NCI-H526 (cell line): ENCODE measurements around the gene LYRM4.

ENCODE experiments used
- DNase-seq, 2 experiments: peaks; one replicate each; lab custom pipeline; 2025; lab: John Stamatoyannopoulos, UW

LYRM4 gene

GRCh38 chr6:5280920-5281319 lies 20.2 kb upstream of the LYRM4 start:
- DNase-seq, result no peak

DNA sequence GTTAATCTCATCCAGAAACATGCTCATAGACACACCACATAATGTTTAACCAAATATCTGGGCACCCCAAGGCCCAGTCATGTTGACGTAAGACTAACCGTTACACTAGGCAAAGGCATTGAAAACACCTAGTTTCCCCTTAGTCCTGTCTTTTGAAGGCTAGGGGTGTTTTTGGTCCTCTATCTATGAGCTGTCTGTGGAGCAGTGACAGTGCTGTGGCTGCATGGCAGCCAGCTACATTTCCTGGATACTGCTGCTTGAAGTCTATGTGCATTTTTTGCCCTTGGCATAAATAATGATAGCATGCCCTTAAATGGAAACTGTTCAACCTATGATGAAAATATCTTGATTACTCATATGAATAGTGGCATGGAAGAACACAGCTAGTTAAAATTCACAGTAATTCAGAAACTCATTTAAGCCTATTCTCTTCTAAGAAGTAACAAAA lies 19.2 kb upstream of the LYRM4 start:
- DNase-seq, result no peak

- no peak for DNase-seq
These were observed 17.9 kb upstream of the LYRM4 start for GRCh38 chr6:5278565-5279120.

DNA sequence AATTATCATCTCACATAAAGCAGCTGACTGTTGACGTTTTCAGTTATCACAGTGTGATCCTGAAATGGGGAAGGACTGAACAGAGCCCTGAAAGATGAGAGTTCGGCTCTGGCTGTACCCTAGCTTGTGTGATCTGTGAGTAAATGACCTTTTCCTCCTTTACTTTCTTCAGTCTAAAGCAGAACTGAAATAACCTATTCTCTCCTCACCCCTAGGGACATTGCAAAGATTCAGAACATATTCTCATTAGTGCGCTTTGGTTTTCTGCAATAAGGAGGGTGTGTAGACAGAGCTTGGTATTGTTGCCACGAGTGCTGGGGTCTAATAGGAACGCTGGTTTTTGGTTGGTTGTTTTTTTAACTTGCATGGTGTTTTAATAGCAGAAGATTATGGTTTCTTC lies 17.3 kb upstream of the LYRM4 start:
- DNase-seq, result no peak

- DNase-seq, result no peak
These were observed 16.8 kb upstream of the LYRM4 start for GRCh38 chr6:5277589-5277988.

DNA sequence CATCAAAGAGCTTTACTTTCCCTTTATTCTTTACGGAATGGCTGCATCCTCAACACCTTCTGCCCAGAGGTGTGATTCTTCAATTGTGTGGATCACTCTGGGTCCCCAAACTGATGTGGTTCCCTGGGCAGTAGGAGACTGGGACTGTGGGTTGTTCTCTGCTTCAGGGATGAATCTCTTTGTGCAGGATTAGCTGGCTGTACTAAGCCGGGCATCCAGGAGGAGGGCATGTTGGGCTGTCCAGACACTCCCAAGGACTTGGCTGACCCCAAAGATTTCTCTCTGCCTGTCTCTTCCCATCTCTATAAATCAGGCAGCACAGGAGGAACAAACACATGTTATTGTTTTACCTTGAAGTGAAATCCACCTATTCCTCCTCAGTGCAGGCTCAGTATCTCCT lies 15.8 kb upstream of the LYRM4 start:
- DNase-seq, result no peak

GRCh38 chr6:5275497-5275896 lies 14.7 kb upstream of the LYRM4 start:
- DNase-seq, result no peak

GRCh38 chr6:5274231-5274630 lies 13.5 kb upstream of the LYRM4 start:
- no peak for DNase-seq

GRCh38 chr6:5271926-5272325 lies 11.2 kb upstream of the LYRM4 start:
- DNase-seq, result no peak

DNA sequence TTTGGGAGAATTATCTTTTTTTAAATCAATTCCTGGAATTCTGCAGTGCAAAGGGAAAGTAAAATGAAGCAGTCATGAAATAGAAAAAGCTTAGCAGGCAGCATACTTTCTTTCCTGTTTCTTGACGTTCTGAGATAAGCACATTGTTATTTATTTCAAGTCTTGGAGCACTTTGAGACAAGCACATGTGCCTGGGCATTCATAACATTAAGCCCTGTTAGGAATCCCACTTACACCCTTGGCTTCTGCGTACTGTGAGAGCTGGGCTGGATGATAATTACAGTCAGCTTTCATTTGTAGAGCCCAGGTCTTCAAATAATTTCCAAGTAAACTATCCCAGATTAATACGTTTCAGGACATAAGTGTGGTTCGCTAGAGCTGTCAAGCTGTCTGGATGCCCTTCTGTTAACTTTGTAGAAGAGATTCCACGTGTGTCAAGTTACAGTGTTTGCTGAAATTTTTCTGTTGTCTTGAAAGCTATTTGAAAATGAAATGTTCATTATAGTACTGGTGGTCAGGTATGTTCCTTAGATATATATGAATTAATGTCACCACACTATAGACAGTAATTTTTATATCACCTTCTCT lies 9.4 kb upstream of the LYRM4 start:
- no peak for DNase-seq

- no peak for DNase-seq
These were observed 5.7 kb upstream of the LYRM4 start for GRCh38 chr6:5266423-5266822.

DNA sequence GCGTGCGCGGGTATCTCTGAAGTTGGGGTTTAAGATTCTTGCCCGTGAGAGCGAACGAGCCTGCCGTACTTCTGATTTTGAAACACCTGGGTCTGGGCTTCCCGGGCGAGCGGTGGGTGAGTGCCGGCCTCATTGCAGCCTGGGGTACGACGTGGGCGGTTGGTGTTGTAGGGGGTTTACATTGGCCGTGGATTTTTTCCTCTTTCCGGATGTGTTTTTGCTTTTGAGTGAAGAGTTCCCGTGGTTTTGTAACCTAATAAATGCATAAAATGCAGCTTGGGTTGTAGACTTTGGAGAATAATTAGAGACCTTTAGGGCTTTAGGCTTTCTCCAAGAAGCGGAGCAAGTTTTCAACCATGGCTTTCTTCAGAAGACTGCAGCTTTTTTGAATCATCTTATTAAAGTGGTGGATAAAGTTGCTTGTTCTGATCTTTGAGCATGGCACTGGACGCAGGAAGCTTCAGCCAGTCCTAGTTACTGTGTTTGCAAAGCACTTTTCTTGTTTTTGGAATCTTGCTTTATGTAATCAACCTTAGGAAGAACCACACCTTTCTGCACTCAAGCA lies 877 bp upstream of the LYRM4 start:
- no peak for DNase-seq

GRCh38 chr6:5260111-5260620 lies 584 bp downstream of the LYRM4 start:
- peak; percentile 29 to 74 for DNase-seq

GRCh38 chr6:5259428-5259827 lies 1.3 kb downstream of the LYRM4 start:
- DNase-seq, result no peak

DNA sequence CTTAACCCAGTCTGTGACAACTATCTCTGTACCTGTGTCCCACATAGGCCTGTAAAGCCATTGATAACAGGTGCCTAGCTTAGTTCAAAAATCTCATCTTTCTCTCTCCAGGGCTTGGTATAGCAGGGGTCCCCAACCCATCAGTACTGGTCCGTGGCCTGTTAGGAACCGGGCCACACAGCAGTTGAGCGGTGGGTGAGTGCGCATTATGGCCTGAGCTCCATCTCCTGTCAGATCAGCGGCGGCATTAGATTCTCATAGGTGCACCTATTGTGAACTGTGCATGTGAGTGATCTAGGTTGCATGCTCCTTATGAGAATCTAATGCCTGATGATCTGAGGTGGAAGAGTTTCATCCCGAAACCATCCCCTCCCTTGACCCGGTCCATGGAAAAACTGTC lies 3.4 kb downstream of the LYRM4 start:
- DNase-seq, result no peak

DNA sequence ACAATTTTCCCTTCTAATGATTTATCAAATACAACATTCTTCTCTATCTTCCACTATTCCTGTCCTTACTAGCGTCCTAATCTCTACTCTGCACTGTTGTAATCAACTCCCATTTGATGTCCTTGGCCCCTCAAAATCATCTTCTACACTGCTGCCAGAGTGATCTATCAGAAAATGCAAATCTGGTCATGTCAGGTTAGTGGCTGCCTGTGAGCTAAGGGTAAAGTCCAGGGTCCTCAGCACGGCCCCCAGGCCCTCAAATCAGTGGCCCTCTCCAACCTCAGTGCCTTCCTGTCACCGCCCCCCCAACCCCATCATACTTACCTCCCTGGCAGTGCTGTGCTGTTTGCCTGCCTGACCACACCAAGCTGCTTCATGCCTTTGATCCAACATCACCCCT lies 3.8 kb downstream of the LYRM4 start:
- DNase-seq, result no peak

DNA sequence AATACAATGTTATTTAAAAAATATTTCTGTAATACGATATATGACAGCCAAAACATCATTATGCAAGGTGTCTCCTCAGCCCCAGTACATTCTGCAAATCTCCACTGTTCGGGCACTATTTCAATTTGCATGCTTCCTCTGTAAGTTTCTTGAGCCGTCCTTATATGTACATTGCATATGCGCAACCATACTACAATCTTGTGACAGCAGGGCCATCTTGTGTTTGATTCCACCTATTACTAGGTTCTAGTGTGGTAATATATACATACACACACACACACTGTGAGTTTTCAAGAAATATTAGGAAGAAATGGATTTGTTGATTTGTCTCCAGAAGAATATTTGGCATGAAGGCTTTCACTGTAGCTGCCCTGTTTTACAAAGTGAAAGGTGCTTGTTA lies 9.8 kb downstream of the LYRM4 start:
- peak; percentile 56 to 59 for DNase-seq

DNA sequence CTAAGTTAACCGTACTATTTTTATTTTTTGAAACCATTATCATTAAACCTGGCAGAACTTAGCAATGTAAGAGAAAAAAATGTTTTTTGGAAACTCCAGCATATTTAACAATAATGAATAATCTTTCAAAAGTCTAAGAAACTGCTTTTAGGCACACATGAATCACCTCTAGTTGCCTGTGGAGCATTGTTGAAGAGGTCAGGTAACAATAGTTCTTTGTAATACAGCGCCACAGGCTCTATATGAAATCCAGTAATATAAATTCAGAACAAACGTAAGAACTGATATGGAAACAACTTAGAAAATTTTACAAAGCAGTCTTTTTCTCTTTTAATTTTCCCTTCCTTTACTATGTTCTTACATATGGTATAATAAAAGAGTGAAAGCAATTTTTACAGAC lies 10.3 kb downstream of the LYRM4 start:
- peak in 1 of 2 experiments; percentile 22 for DNase-seq

DNA sequence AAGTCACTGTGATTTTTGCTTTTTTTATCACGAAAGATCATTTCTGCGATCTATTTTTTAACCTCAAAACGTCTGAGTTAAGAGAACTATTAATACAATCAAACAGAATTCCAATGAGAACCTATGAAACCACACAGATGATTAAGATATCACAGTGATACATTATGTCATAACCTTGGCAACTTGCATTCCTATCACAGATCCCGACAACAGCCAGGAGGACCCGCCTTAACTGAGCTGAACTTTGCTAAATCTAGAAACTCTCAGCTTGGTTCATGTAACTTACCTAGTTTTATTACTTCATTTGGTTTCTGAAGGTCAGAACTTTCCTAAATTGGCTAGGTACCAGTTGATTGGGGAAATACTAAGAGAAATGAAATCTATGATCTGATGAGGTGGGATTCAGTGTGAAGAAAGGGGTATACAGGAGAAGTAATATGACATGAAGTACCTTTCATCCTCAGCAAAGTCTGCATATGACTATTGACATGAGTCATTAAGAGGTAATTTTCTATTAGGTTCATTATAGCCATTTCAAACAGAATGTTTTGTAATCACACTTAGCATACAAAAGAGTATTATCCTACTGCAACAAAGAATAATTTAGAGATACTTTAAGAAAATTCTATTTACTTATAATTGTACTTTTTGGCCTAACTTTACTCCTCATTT lies 11.2 kb downstream of the LYRM4 start:
- no peak for DNase-seq

DNA sequence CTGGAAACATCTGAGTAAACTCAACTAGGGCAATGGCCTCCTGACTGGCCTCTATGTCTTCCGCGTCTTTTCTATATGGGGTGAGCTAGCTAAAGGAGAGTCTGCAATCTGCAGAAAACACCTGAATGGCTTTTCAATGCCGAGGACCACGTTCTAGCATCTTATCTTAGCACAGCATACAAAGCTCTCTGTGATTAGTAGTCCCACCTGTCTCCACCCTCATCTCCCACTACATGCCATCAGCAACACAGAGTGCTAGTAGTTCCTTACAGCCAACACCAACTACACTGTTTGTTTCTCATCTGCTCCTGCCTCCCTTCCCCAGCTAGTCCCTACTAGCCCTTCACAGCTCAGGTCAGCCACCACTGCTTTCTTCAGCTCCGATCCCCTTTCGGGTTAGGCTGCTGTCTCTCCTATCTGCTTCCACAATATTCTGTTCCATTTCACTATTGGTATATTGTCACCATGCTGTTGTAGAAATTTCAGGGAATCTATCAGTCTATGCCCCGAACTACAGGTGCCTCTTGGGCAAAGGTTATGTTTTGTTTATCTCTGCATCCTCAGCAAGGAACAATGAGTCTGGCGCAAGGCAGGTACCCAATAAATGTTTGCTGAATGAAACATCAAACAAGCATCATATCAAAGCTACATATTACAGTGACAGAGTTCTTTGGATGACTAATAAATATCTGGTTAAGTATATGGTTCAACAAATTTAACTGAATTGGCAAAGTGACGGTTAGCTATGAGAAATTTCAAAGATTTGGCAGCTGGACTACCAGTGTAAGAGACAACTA lies 12.2 kb downstream of the LYRM4 start:
- no peak for DNase-seq

DNA sequence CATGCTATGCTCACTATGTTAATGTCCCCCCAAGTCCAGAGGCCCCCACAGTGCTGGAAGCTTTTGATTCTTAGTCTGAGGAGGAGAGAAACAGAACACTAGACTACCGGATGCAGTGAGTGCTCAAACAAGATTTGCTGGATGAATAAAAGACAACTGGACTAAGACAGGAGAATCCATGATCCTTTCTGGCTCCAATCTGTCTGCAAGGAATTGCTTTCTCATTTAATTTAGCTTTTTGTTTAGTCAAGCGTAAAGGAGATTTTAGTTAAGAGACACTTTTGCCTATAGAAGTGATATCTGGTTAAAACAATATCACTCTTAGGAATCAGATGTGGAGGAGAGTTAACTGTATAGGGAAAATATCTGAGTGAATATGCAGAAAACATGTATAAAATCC lies 13.5 kb downstream of the LYRM4 start:
- no peak for DNase-seq
